GM19397 (cell line): ENCODE data around the gene MIA.
A peak's percentile ranks its signal among the peaks of the same experiment; 100 is the strongest.
"Not testable (repeated sequence)": the region's sequence is repeated elsewhere in the genome, so short reads cannot be mapped to it uniquely, and the experiment has no call there.

Experiments
- ATAC-seq: cut with Tn5 transposase; IDR thresholded peaks from one replicate; pipeline ENCODE4 v1.9.1; 2021; ENCODE audit warnings: mild to moderate bottlenecking, moderate library complexity; ENCODE audit not compliant: unreplicated experiment

Gene MIA

GRCh38 chr19:40777937-40778705, 2.8 kb downstream of the MIA start, which contains the start of gene RAB4B:
TSS of gene RAB4B (plus strand) at chr19:40778247. CDS start at chr19:40778376, 129 bp downstream.
- peak; percentile 65 for ATAC-seq

- no peak for ATAC-seq
These were observed 3.5 kb downstream of the MIA start for GRCh38 chr19:40778706-40779284.

- no peak for ATAC-seq
These were observed 5.3 kb downstream of the MIA start for GRCh38 chr19:40780582-40780981.

GRCh38 chr19:40781140-40781539, 5.8 kb downstream of the MIA start:
- no peak for ATAC-seq

GRCh38 chr19:40783711-40784110, 8.4 kb downstream of the MIA start:
- ATAC-seq: no peak

- ATAC-seq: not testable (repeated sequence)
These were observed 8.8 kb downstream of the MIA start for GRCh38 chr19:40784146-40784545.

- ATAC-seq: no peak
These were observed 10.2 kb downstream of the MIA start for GRCh38 chr19:40785526-40785925.

GRCh38 chr19:40786060-40787037, 11.0 kb downstream of the MIA start:
- ATAC-seq: no peak

GRCh38 chr19:40791349-40791748, 16.0 kb downstream of the MIA start:
- no peak for ATAC-seq

- no peak for ATAC-seq
These were observed 16.7 kb downstream of the MIA start for GRCh38 chr19:40791996-40792395.

- no peak for ATAC-seq
These were observed 22.0 kb downstream of the MIA start for GRCh38 chr19:40797166-40797962.

GRCh38 chr19:40797963-40798682, 22.8 kb downstream of the MIA start:
- no peak for ATAC-seq

GRCh38 chr19:40798683-40799557, 23.6 kb downstream of the MIA start, which contains the start of gene EGLN2:
TSS of gene EGLN2 (plus strand) at chr19:40799191. CDS start at chr19:40800573, 1,382 bp downstream.
- ATAC-seq: peak; percentile 80

GRCh38 chr19:40799558-40800338, 24.4 kb downstream of the MIA start:
- ATAC-seq: no peak

GRCh38 chr19:40800339-40800996, 25.1 kb downstream of the MIA start:
- ATAC-seq: no peak

GRCh38 chr19:40800997-40801377, 25.7 kb downstream of the MIA start:
- ATAC-seq: no peak
